Memory B cell (primary cell): ENCODE measurements around the gene ID2.

Experiments used
- ATAC-seq: fragments of 150-1000 bp; cut with Tn5 transposase; 2 replicates; pipeline ENCODE4 v1.10.0; 2021; ENCODE audit warnings: low read depth, mild to moderate bottlenecking, moderate library complexity
- DNase-seq, 2 donors: peaks; one replicate each; pipeline ENCODE4 v3.0.0; 2022; ENCODE audit warnings: low spot score in 2 of 2
- H3K27ac Mint-ChIP-seq: one replicate; pipeline ENCODE4 v1.8.0; 2022; ENCODE audit warnings: mild to moderate bottlenecking, moderate library complexity, mixed read lengths
- H3K27me3 Mint-ChIP-seq: one replicate; pipeline ENCODE4 v1.8.0; 2022; ENCODE audit warnings: mixed read lengths
- H3K36me3 Mint-ChIP-seq: one replicate; pipeline ENCODE4 v1.8.0; 2022; ENCODE audit warnings: mild to moderate bottlenecking, mixed read lengths
- H3K4me1 Mint-ChIP-seq: one replicate; pipeline ENCODE4 v1.8.0; 2022; ENCODE audit warnings: mixed read lengths
- H3K4me3 Mint-ChIP-seq: one replicate; pipeline ENCODE4 v1.8.0; 2022; ENCODE audit warnings: mild to moderate bottlenecking, moderate library complexity, mixed read lengths
- H3K9me3 Mint-ChIP-seq: one replicate; pipeline ENCODE4 v1.8.0; 2022; ENCODE audit warnings: mixed read lengths

ID2 gene

GRCh38 chr2:8643250-8643995 lies 38.4 kb upstream of the ID2 start:
- DNase-seq (no peak), ATAC-seq (no peak)
- no peaks in the 10 kb centered on the region for H3K4me1 Mint-ChIP-seq
- no peak overlapping the region for H3K4me3 Mint-ChIP-seq
- no peaks in the 10 kb centered on the region for H3K9me3 Mint-ChIP-seq
- H3K36me3 Mint-ChIP-seq: no peaks in the 10 kb centered on the region
- H3K27me3 Mint-ChIP-seq: no peaks in the 10 kb centered on the region
- H3K27ac Mint-ChIP-seq: no peak overlapping the region

DNA sequence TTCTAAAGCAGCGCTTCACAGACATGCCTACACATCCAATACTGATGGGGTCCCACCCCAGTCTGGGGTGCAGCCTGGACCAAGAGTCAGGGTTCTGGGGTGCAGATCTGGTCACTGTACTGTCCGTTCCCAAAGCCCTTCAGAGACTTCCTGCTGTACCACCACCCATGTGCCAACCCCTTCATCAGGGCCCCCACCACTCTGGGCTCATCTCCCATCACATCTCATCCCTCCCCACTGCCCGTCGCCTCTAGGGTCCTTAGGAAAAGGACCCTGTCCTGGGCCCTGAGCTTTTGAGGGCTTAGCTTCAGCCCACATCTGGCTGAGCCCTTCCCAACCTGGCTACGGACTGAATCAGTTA lies 37.9 kb upstream of the ID2 start:
- no peaks in the 10 kb centered on the region for H3K36me3 Mint-ChIP-seq
- H3K9me3 Mint-ChIP-seq: peaks cover 2% of the 10 kb centered on the region
- no peak overlapping the region for H3K4me3 Mint-ChIP-seq
- no peak overlapping the region for H3K27ac Mint-ChIP-seq
- no peak for ATAC-seq
- no peaks in the 10 kb centered on the region for H3K27me3 Mint-ChIP-seq
- H3K4me1 Mint-ChIP-seq: no peaks in the 10 kb centered on the region
- no peak for DNase-seq

DNA sequence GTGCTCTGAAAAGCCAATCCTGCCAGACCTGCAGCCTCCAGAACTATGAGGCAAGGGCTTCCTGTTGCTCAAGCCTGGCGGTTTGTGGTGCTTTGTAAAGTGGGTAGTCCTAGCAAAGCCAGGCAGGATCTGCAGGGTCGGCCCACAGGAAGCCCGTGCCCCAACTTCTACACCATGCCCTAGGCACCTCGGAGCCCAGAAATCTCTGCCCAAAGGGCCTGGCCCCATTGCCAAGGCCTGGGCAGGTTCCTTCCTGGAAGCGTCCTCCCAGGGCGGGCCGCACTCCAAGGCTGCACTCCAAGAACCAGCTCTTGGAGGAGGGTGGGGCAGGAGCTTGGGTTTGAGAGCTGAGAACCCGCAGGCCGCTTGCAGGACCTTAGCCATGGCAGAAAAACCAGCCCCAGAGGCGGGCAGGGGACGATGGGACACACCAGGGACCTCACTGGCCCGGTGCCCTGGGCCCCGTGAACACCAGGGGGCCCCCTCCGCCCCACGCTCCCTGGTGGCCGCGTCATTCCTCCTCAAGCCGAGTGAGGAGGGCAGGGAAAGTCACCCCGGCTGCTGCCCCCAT lies 37.2 kb upstream of the ID2 start:
- ATAC-seq: no peak
- Mint-ChIP-seq H3K9me3 (peaks cover 2% of the 10 kb centered on the region), H3K4me3 (no peak overlapping the region), H3K36me3 (no peaks in the 10 kb centered on the region), H3K27ac (no peak overlapping the region), H3K4me1 (no peaks in the 10 kb centered on the region), H3K27me3 (no peaks in the 10 kb centered on the region)
- DNase-seq: no peak

GRCh38 chr2:8645176-8645831 lies 36.6 kb upstream of the ID2 start:
- Mint-ChIP-seq H3K27me3 (no peaks in the 10 kb centered on the region), H3K4me3 (no peak overlapping the region), H3K9me3 (peaks cover 2% of the 10 kb centered on the region), H3K4me1 (no peaks in the 10 kb centered on the region), H3K36me3 (no peaks in the 10 kb centered on the region), H3K27ac (no peak overlapping the region)
- ATAC-seq (no peak), DNase-seq (no peak)

DNA sequence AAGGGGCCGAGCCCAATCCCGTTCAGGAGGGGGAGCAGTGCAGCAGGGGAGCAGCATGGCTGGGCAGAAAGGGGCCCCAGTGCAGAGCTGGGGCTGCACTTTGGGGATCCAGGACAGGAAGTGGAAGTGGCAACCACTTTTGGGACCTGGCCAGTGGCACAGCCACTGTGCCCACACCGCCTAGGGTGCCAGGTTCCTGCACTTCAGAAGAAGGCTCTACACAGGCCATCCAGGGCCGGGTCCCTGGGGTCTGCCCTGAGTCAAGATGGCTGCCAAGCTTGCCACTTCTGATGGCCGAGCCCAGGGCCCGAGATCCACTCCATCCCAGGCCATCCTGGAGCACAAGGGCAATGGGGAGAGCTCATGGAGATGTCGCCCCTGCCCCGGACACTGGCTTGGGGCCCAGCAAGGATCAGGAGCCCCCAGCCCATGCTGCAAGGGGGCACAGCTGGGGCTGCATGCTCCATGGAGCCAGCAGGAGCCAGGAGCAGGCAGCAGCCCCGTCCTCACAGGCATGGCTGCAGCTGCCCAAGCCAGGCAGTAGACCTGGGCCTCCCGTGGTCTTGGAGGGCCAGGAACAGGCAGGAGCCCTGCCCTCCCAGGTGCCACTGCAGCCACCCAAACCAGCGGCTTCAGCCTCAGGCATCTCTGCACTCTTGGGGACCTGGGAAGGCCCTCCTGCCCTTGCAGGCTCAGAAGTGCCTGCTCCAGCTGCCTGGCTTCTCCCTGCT lies 35.0 kb upstream of the ID2 start:
- peaks cover 2% of the 10 kb centered on the region for H3K9me3 Mint-ChIP-seq
- DNase-seq: no peak
- no peak overlapping the region for H3K27ac Mint-ChIP-seq
- H3K4me1 Mint-ChIP-seq: no peaks in the 10 kb centered on the region
- no peaks in the 10 kb centered on the region for H3K27me3 Mint-ChIP-seq
- ATAC-seq: no peak
- H3K4me3 Mint-ChIP-seq: no peak overlapping the region
- no peaks in the 10 kb centered on the region for H3K36me3 Mint-ChIP-seq

DNA sequence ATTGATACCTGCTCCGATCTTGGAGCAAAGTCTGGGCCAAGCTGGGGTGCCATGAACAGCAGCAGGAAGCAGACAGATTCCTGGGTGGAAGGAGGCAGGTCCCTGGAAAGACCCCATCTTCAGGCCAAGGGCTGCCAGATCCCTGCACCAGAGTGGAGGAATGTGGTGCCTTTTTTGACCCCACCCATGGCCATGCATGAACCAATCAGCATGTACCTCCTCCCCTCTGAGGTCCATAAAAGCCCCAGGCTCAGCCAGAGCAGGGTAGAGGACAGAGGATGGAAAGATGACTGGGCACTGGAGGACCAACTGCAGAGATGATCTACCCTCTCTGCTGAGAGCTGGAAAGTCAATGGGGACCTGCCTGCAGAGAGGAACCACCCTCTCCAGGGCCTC lies 34.4 kb upstream of the ID2 start:
- DNase-seq (no peak), ATAC-seq (no peak)
- Mint-ChIP-seq H3K27me3 (no peaks in the 10 kb centered on the region), H3K27ac (no peak overlapping the region), H3K36me3 (no peaks in the 10 kb centered on the region), H3K4me1 (no peaks in the 10 kb centered on the region), H3K4me3 (no peak overlapping the region), H3K9me3 (peaks cover 2% of the 10 kb centered on the region)

DNA sequence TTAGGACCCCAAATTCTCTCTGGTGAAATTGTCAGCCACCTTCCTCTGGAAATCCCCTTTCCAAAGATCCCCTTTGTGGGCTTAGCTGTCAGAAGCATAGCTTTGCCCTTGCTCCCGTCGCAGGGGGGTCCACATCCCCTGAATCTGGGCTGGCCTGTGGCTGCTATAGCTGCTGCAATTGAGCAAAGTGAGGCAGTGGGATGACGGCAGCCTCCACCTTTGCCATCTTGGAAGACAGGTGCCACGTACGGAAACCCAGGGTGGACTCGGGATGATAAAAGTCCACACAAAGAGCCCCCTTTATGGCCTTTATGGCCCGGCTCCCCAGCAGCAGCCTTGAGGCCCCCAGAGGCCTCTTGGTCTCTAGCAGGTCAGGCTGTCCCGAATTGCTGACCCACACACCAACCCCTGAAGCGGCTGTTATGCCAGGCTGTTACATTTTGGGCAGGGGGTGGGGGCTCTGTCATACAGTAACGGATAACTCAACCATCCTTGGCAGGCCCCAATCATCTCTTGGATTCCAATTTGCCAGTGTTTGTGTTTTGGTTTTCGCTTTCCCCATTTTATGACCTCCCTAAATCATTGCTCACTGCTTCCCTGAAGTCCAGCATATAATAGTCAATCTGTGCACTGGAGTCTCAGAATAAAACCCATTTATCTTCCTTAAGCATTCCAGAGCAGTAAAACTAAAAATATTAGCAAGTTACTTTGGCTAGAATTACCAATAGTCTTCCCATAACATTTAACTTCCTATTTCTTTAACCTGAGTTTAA lies 33.2 kb upstream of the ID2 start:
- H3K27me3 Mint-ChIP-seq: no peaks in the 10 kb centered on the region
- H3K36me3 Mint-ChIP-seq: no peaks in the 10 kb centered on the region
- H3K9me3 Mint-ChIP-seq: peaks cover 2% of the 10 kb centered on the region
- no peak for ATAC-seq
- DNase-seq: no peak
- no peak overlapping the region for H3K27ac Mint-ChIP-seq
- no peak overlapping the region for H3K4me3 Mint-ChIP-seq
- no peaks in the 10 kb centered on the region for H3K4me1 Mint-ChIP-seq

DNA sequence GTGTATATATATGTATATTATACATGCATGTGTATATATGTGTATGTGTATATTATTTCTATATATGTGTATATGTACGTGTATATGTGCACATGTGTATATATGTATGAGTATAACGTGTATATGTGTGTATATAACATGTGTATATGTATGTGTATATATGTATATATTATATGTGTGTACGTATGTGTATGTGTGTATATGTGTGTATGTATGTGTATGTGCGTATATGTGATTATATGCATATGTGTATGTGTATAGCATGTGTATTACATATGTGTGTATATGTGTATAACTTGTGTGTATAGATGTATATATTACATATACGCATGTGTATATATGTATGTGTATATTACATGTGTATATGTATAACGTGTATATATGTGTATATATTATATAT lies 32.1 kb upstream of the ID2 start:
- no peak for ATAC-seq
- Mint-ChIP-seq H3K27ac (no peak overlapping the region), H3K36me3 (no peaks in the 10 kb centered on the region), H3K27me3 (peaks cover 5% of the 10 kb centered on the region), H3K4me1 (peaks cover 3% of the 10 kb centered on the region), H3K4me3 (no peak overlapping the region), H3K9me3 (peaks cover 2% of the 10 kb centered on the region)
- no peak for DNase-seq

DNA sequence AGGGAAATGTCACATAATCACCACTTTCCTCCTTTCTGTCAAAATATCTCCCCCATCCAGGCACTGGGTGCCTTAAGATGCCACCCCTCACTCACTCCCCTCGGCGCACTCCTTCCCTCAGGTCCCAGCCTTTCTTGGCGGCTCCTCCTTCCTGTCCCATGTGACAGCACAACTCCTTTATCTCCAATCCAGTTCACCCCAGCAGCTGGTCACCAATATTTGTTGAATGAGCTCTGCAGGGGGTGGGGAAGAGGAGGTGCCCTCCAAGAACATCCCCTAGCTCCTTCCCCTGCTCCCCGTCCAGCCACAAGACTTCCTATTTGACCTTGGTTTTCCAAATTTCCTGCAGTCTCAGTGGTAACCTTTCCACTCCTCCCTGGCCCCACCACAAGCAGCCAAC lies 31.6 kb upstream of the ID2 start:
- peaks cover 2% of the 10 kb centered on the region for H3K9me3 Mint-ChIP-seq
- DNase-seq (no peak), ATAC-seq (no peak)
- H3K4me1 Mint-ChIP-seq: peaks cover 3% of the 10 kb centered on the region
- H3K27me3 Mint-ChIP-seq: peaks cover 6% of the 10 kb centered on the region
- H3K4me3 Mint-ChIP-seq: no peak overlapping the region
- H3K36me3 Mint-ChIP-seq: no peaks in the 10 kb centered on the region
- no peak overlapping the region for H3K27ac Mint-ChIP-seq

DNA sequence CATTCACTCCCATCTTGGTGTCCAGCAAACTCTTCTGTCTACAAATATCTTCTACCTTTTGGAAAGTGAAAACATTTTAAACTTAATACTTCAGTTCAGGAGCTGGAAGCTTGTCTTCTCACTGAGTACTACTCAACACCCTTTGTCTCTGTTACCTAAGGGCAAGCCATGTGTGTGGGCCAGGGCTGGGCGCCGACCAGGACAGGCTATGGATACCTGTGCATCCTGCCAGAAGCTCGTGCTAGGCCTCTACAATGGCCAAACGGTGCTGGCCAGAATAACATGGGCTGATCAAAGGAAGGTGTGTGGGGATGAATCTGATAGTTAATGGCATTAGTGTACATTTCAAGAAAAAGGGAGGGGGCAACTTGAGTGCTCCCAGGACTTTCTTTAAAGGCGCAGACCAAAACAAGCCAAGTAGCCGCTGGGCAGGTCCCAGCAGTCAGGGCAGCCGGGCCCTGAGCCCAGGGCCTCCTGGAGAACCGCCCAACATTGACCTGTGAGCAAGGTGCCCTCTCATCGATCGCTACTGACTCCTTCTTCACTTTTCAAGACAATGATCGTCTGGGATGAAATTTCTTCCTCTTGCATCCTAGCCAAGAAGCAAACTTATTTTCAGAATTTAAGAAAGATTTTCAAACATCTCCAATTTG lies 29.0 kb upstream of the ID2 start:
- no peak for ATAC-seq
- Mint-ChIP-seq H3K4me3 (no peak overlapping the region), H3K27me3 (peaks cover 9% of the 10 kb centered on the region), H3K36me3 (no peaks in the 10 kb centered on the region), H3K27ac (no peak overlapping the region), H3K9me3 (peaks cover 2% of the 10 kb centered on the region), H3K4me1 (peaks cover 3% of the 10 kb centered on the region)
- no peak for DNase-seq

DNA sequence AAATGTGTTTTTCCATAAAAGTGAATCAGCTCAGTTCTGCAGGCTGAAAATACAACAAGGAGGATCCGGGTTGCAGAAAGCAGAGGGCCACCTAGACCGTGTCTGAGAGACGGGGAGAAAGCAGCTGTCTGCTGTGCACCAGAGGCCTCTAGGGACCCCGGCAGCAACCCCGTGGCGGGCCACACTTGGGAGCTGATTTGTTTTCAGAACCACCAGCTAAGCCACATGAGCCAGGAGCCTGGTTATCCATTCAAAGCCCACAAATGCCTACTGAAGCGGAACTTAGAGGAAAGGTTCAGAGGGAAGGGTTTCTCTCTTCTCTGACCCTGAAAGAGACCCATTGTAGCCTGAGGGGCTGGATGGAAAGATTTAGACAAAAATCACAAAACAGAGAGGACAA lies 28.4 kb upstream of the ID2 start:
- H3K36me3 Mint-ChIP-seq: no peaks in the 10 kb centered on the region
- H3K4me1 Mint-ChIP-seq: peaks cover 3% of the 10 kb centered on the region
- no peak overlapping the region for H3K4me3 Mint-ChIP-seq
- H3K9me3 Mint-ChIP-seq: peaks cover 2% of the 10 kb centered on the region
- peaks cover 11% of the 10 kb centered on the region for H3K27me3 Mint-ChIP-seq
- DNase-seq (no peak), ATAC-seq (no peak)
- no peak overlapping the region for H3K27ac Mint-ChIP-seq

DNA sequence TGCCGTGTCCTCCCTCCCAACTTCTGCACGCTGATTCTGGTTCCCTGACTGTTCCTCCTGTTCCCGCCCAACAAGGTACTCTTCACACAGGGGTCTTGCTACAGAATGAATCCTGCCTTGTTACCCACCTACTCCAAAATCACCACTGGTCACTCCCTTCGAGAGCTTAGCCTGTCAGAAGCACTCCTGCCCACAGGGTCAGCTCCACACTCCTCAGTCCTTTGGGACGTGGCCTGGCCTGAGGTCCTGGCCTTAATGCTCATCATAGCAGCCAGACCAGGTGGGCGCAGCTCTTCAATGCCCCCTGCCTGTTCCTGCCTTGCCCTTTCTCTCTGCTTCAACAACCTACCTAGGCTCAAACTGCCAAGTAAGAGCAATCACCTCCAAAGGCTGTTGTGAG lies 27.8 kb upstream of the ID2 start:
- no peak overlapping the region for H3K4me3 Mint-ChIP-seq
- no peaks in the 10 kb centered on the region for H3K9me3 Mint-ChIP-seq
- ATAC-seq (no peak), DNase-seq (no peak)
- no peaks in the 10 kb centered on the region for H3K36me3 Mint-ChIP-seq
- H3K27me3 Mint-ChIP-seq: peaks cover 13% of the 10 kb centered on the region
- peaks cover 3% of the 10 kb centered on the region for H3K4me1 Mint-ChIP-seq
- no peak overlapping the region for H3K27ac Mint-ChIP-seq

- H3K27ac Mint-ChIP-seq: no peak overlapping the region
- peaks cover 3% of the 10 kb centered on the region for H3K4me1 Mint-ChIP-seq
- ATAC-seq (no peak), DNase-seq (no peak)
- no peaks in the 10 kb centered on the region for H3K36me3 Mint-ChIP-seq
- peaks cover 13% of the 10 kb centered on the region for H3K27me3 Mint-ChIP-seq
- H3K9me3 Mint-ChIP-seq: no peaks in the 10 kb centered on the region
- no peak overlapping the region for H3K4me3 Mint-ChIP-seq
These were observed 27.4 kb upstream of the ID2 start for GRCh38 chr2:8654483-8654882.
